Measurements from ENCODE around the gene SLC7A6.

- TF ChIP-seq, protein P1, sequence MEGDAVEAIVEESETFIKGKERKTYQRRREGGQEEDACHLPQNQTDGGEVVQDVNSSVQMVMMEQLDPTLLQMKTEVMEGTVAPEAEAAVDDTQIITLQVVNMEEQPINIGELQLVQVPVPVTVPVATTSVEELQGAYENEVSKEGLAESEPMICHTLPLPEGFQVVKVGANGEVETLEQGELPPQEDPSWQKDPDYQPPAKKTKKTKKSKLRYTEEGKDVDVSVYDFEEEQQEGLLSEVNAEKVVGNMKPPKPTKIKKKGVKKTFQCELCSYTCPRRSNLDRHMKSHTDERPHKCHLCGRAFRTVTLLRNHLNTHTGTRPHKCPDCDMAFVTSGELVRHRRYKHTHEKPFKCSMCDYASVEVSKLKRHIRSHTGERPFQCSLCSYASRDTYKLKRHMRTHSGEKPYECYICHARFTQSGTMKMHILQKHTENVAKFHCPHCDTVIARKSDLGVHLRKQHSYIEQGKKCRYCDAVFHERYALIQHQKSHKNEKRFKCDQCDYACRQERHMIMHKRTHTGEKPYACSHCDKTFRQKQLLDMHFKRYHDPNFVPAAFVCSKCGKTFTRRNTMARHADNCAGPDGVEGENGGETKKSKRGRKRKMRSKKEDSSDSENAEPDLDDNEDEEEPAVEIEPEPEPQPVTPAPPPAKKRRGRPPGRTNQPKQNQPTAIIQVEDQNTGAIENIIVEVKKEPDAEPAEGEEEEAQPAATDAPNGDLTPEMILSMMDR (IDR thresholded peaks at IDR 0.05), result no peak
- TF ChIP-seq POLR2A (IDR thresholded peaks at IDR 0.05), result no peak
Observed at GRCh38 chr16:68345351-68345810, 81.1 kb downstream of the SLC7A6 start.

Data from prostate gland (tissue), 2 donors.